Measurements from ENCODE around the gene HOXC9. TPM values are rescaled to one million over a fixed set of nuclear protein-coding genes. Genes with fewer than 3 reads are reported as not detected.

The HOXC9 gene
- total and polyA plus RNA-seq, 4 donors: not detected

GRCh38 chr12:54038871-54039414 is 39.0 kb downstream of the HOXC9 start:
- peaks cover 0 to 5% (median 0%) of the 10 kb centered on the region in 4 donors for H3K4me1 ChIP-seq (ENCODE audit: control insufficient read depth in 4 of 4, insufficient read depth in 4 of 4, low read length in 3 of 4)
- H3K9me3 ChIP-seq (ENCODE audit: control insufficient read depth in 4 of 4, low read length in 3 of 4): no peaks in the 10 kb centered on the region
- no peak for TF ChIP-seq HNF4A (conservative IDR thresholded peaks at IDR 0.05)
- no peak for TF ChIP-seq HNF4G (IDR thresholded peaks at IDR 0.05)
- H3K27ac ChIP-seq (ENCODE audit: low read depth in 1 of 2, low read length in 2 of 2): no peak overlapping the region
- 23% methylated on average over 9 of the region's 9 CpGs for WGBS
- H3K36me3 ChIP-seq (ENCODE audit: control insufficient read depth in 4 of 4, insufficient read depth in 3 of 4, low read depth in 1 of 4, low read length in 3 of 4): no peaks in the 10 kb centered on the region
- H3K4me3 ChIP-seq (ENCODE audit: low read depth in 1 of 3, low read length in 3 of 3): no peak overlapping the region
- H3K27me3 ChIP-seq (ENCODE audit: control insufficient read depth in 4 of 4, insufficient read depth in 4 of 4, low read length in 3 of 4): peaks cover 6 to 35% (median 8%) of the 10 kb centered on the region in 4 donors
- no peak for DNase-seq (ENCODE audit: low spot score)
- no peak overlapping the region for H3K9ac ChIP-seq (ENCODE audit: low read depth in 1 of 2, low read length in 2 of 2)

GRCh38 chr12:54039417-54040147 is 39.6 kb downstream of the HOXC9 start:
- Histone ChIP-seq H3K27ac (ENCODE audit: low read depth in 1 of 2, low read length in 2 of 2) (no peak overlapping the region), H3K27me3 (ENCODE audit: control insufficient read depth in 4 of 4, insufficient read depth in 4 of 4, low read length in 3 of 4) (peaks cover 2 to 35% (median 8%) of the 10 kb centered on the region in 4 donors), H3K4me3 (ENCODE audit: low read depth in 1 of 3, low read length in 3 of 3) (no peak overlapping the region), H3K36me3 (ENCODE audit: control insufficient read depth in 4 of 4, insufficient read depth in 3 of 4, low read depth in 1 of 4, low read length in 3 of 4) (no peaks in the 10 kb centered on the region), H3K9me3 (ENCODE audit: control insufficient read depth in 4 of 4, low read length in 3 of 4) (no peaks in the 10 kb centered on the region), H3K9ac (ENCODE audit: low read depth in 1 of 2, low read length in 2 of 2) (no peak overlapping the region), H3K4me1 (ENCODE audit: control insufficient read depth in 4 of 4, insufficient read depth in 4 of 4, low read length in 3 of 4) (peaks cover 0 to under 1% (median 0%) of the 10 kb centered on the region in 4 donors)
- no peak for DNase-seq (ENCODE audit: low spot score)
- TF ChIP-seq HNF4G (IDR thresholded peaks at IDR 0.05) (no peak), FOXA1 (IDR thresholded peaks at IDR 0.05) (no peak), CTCF (IDR thresholded peaks at IDR 0.05; ENCODE audit: low read depth, low read length, missing input control) (no peak), MAX (IDR thresholded peaks at IDR 0.05) (no peak), FOXA2 (IDR thresholded peaks at IDR 0.05) (no peak), YY1 (IDR thresholded peaks at IDR 0.05) (no peak), NR2F2 (IDR thresholded peaks at IDR 0.05) (no peak), REST (IDR thresholded peaks at IDR 0.05) (no peak), EGR1 (IDR thresholded peaks at IDR 0.05; ENCODE audit: low read depth in 2 of 2) (no peak), GABPA (IDR thresholded peaks at IDR 0.05 in 1 of 2, conservative IDR thresholded peaks at IDR 0.05 in 1 of 2) (no peak), ATF3 (IDR thresholded peaks at IDR 0.05) (no peak), TAF1 (conservative IDR thresholded peaks at IDR 0.05) (no peak), RAD21 (IDR thresholded peaks at IDR 0.05) (no peak), ZBTB33 (IDR thresholded peaks at IDR 0.05) (no peak), SP1 (IDR thresholded peaks at IDR 0.05) (no peak), HNF4A (conservative IDR thresholded peaks at IDR 0.05) (no peak), JUND (IDR thresholded peaks at IDR 0.05) (no peak), RXRA (IDR thresholded peaks at IDR 0.05) (no peak)
- WGBS: 11% methylated on average over 16 of the region's 16 CpGs

Measured in liver (tissue), 9 donors.